Liver (tissue), 9 donors: Measurements from ENCODE around the gene GPR176. TPM values are rescaled to one million over a fixed set of nuclear protein-coding genes. Genes with fewer than 3 reads are reported as not detected.

Experiments used
- DNase-seq: peaks from one replicate; pipeline ENCODE4 v3.0.0-alpha.2; 2017; ENCODE audit warnings: low spot score
- H3K27ac ChIP-seq, 2 donors: one replicate each; pipeline ENCODE4 v1.7.0; 2013; ENCODE audit warnings: inconsistent platforms in 2 of 2, low read length in 2 of 2, control low read depth in 1 of 2, low read depth in 1 of 2, mild to moderate bottlenecking in 1 of 2
- H3K27me3 ChIP-seq, 4 donors: one replicate each; pipeline versions ENCODE4 v1.6.1 to v1.7.0; 2013; ENCODE audit warnings: low read length in 3 of 4, inconsistent platforms in 1 of 4, mild to moderate bottlenecking in 1 of 4, moderate library complexity in 1 of 4; ENCODE audit not compliant: control insufficient read depth in 4 of 4, insufficient read depth in 4 of 4
- H3K36me3 ChIP-seq, 4 donors: one replicate each; pipeline versions ENCODE4 v1.6.1 to v1.7.0; 2013; ENCODE audit warnings: low read length in 3 of 4, mild to moderate bottlenecking in 3 of 4, low read depth in 1 of 4, moderate library complexity in 1 of 4; ENCODE audit not compliant: control insufficient read depth in 4 of 4, insufficient read depth in 3 of 4
- H3K4me1 ChIP-seq, 4 donors: one replicate each; pipeline versions ENCODE4 v1.6.1 to v1.7.0; 2013; ENCODE audit warnings: low read length in 3 of 4, mild to moderate bottlenecking in 3 of 4, moderate library complexity in 1 of 4; ENCODE audit not compliant: control insufficient read depth in 4 of 4, insufficient read depth in 4 of 4
- H3K4me3 ChIP-seq, 3 donors: one replicate each; pipeline versions ENCODE4 v1.6.1 to v1.7.0; 2013; ENCODE audit warnings: low read length in 3 of 3, control low read depth in 1 of 3, low read depth in 1 of 3, mild to moderate bottlenecking in 1 of 3
- H3K9ac ChIP-seq, 2 donors: one replicate each; pipeline ENCODE4 v1.7.0; 2013; ENCODE audit warnings: low read length in 2 of 2, mild to moderate bottlenecking in 2 of 2, moderate library complexity in 2 of 2, control low read depth in 1 of 2, low read depth in 1 of 2
- H3K9me3 ChIP-seq, 4 donors: one replicate each; pipeline versions ENCODE4 v1.6.1 to v1.7.0; 2013; ENCODE audit warnings: low read length in 3 of 4; ENCODE audit not compliant: control insufficient read depth in 4 of 4
- ATF3 ChIP-seq: IDR thresholded peaks from 2 replicates; pipeline ENCODE4 v1.6.1; 2016; ENCODE audit warnings: antibody characterized with exemption
- CTCF ChIP-seq: fragments of 150-350 bp; IDR thresholded peaks from 2 replicates; pipeline ENCODE4 v1.5.1; 2017; ENCODE audit warnings: improper control_type of control experiment, low read depth, low read length; ENCODE audit not compliant: missing input control
- FOXA1 ChIP-seq: IDR thresholded peaks from 2 replicates; pipeline ENCODE4 v1.6.1; 2016; ENCODE audit warnings: antibody characterized with exemption
- FOXA2 ChIP-seq: IDR thresholded peaks from 2 replicates; pipeline ENCODE4 v1.6.1; 2016; ENCODE audit warnings: antibody characterized with exemption
- GABPA ChIP-seq, 2 donors: IDR thresholded peaks in 1 of 2; conservative IDR thresholded peaks in 1 of 2; 2 replicates each; pipeline ENCODE4 v1.6.1; 2016; ENCODE audit warnings: antibody characterized with exemption in 2 of 2, mild to moderate bottlenecking in 1 of 2, moderate library complexity in 1 of 2
- HNF4A ChIP-seq, 2 donors: conservative IDR thresholded peaks; 2 replicates each; pipeline ENCODE4 v1.6.1; 2016; ENCODE audit warnings: antibody characterized with exemption in 2 of 2, mild to moderate bottlenecking in 2 of 2
- HNF4G ChIP-seq: IDR thresholded peaks from 2 replicates; pipeline ENCODE4 v1.6.1; 2016; ENCODE audit warnings: antibody characterized with exemption
- JUND ChIP-seq, 2 donors: IDR thresholded peaks; 2 replicates each; pipeline ENCODE4 v1.6.1; 2016; ENCODE audit warnings: antibody characterized with exemption in 2 of 2
- MAX ChIP-seq: IDR thresholded peaks from 2 replicates; pipeline ENCODE4 v1.6.1; 2016; ENCODE audit warnings: antibody characterized with exemption
- RAD21 ChIP-seq, 2 donors: IDR thresholded peaks; 2 replicates each; pipeline ENCODE4 v1.6.1; 2016; ENCODE audit warnings: antibody characterized with exemption in 2 of 2, mild to moderate bottlenecking in 2 of 2
- REST ChIP-seq: IDR thresholded peaks from 2 replicates; pipeline ENCODE4 v1.6.1; 2016; ENCODE audit warnings: antibody characterized with exemption, mild to moderate bottlenecking
- RXRA ChIP-seq, 2 donors: IDR thresholded peaks; 2 replicates each; pipeline ENCODE4 v1.6.1; 2017 to 2018; ENCODE audit warnings: antibody characterized with exemption in 2 of 2, mild to moderate bottlenecking in 1 of 2
- SP1 ChIP-seq: IDR thresholded peaks from 2 replicates; pipeline ENCODE4 v1.6.1; 2018; ENCODE audit warnings: antibody characterized with exemption, mild to moderate bottlenecking
- TAF1 ChIP-seq: conservative IDR thresholded peaks from 2 replicates; pipeline ENCODE4 v1.6.1; 2016; ENCODE audit warnings: antibody characterized with exemption, mild to moderate bottlenecking
- YY1 ChIP-seq: IDR thresholded peaks from 2 replicates; pipeline ENCODE4 v1.6.1; 2016; ENCODE audit warnings: antibody characterized with exemption, mild to moderate bottlenecking
- ZBTB33 ChIP-seq: IDR thresholded peaks from 2 replicates; pipeline ENCODE4 v1.6.1; 2016; ENCODE audit warnings: antibody characterized with exemption
- WGBS: extraction: QIAGEN DNeasy Blood & Tissue Kit; methylation state at CpG from one replicate; pipeline ENCODE4 v1.1.7; 2013; 5-methylcytosine and 5-hydroxymethylcytosine counted together
- polyA plus RNA-seq, 2 donors: library from polyadenylated mRNA; stranded (reverse) in 1 of 2; unstranded in 1 of 2; fragments of 200-250 nt in 1 of 2; fragments of >200 nt in 1 of 2; fragmentation: Nextera tagmentation in 1 of 2; extraction: Ambion mirVana in 1 of 2; gene quantifications; one replicate each; pipeline versions ENCODE4 v1.2.1 to v1.2.3, GENCODE V29; 2013 to 2015
- total RNA-seq, 2 donors: library from RNA; depleted of rRNA; stranded (reverse); fragments of >200 nt; gene quantifications; one replicate each; pipeline ENCODE4 v1.2.3, GENCODE V29; 2014
- donor health status: healthy.
- donor health status: healthy.
- donor health status: healthy.
- donor health status: healthy.
- donor health status: healthy.

GPR176 gene
- total and polyA plus RNA-seq, 4 donors: 0.44 to 1.7 (median 1.4) TPM

- 81% methylated on average over 2 of the region's 2 CpGs for WGBS
- peaks cover 0 to 7% (median 4%) of the 10 kb centered on the region in 4 donors for H3K4me1 ChIP-seq
- TF ChIP-seq YY1 (no peak), FOXA1 (no peak), GABPA (IDR thresholded peaks at IDR 0.05 in 1 of 2, conservative IDR thresholded peaks at IDR 0.05 in 1 of 2) (no peak)
- no peak overlapping the region for H3K4me3 ChIP-seq
- H3K27me3 ChIP-seq: no peaks in the 10 kb centered on the region
- H3K27ac ChIP-seq: no peak overlapping the region
- no peaks in the 10 kb centered on the region for H3K9me3 ChIP-seq
- H3K9ac ChIP-seq: no peak overlapping the region
- no peak for DNase-seq
- H3K36me3 ChIP-seq: no peaks in the 10 kb centered on the region
Measured at GRCh38 chr15:39914977-39915376, 5.1 kb downstream of the GPR176 start.

- Histone ChIP-seq H3K27me3 (no peaks in the 10 kb centered on the region), H3K36me3 (no peaks in the 10 kb centered on the region), H3K9ac (no peak overlapping the region), H3K4me3 (no peak overlapping the region), H3K4me1 (no peaks in the 10 kb centered on the region), H3K27ac (no peak overlapping the region), H3K9me3 (no peaks in the 10 kb centered on the region)
- 90% methylated on average over 5 of the region's 5 CpGs for WGBS
- DNase-seq: no peak
- TF ChIP-seq HNF4A (conservative IDR thresholded peaks at IDR 0.05): no peak
- no peak for TF ChIP-seq CTCF
- no peak for TF ChIP-seq SP1
- no peak for TF ChIP-seq RXRA (IDR thresholded peaks at IDR 0.05)
- no peak for TF ChIP-seq JUND (IDR thresholded peaks at IDR 0.05)
- no peak for TF ChIP-seq ATF3
- TF ChIP-seq RAD21 (IDR thresholded peaks at IDR 0.05): no peak
- TF ChIP-seq GABPA (IDR thresholded peaks at IDR 0.05 in 1 of 2, conservative IDR thresholded peaks at IDR 0.05 in 1 of 2): no peak
- no peak for TF ChIP-seq MAX
- TF ChIP-seq TAF1: no peak
- TF ChIP-seq YY1: no peak
- no peak for TF ChIP-seq HNF4G
- TF ChIP-seq FOXA1: no peak
- no peak for TF ChIP-seq FOXA2
Measured at GRCh38 chr15:39909007-39909406, 11.1 kb downstream of the GPR176 start.

GRCh38 chr15:39908186-39908585 lies 11.9 kb downstream of the GPR176 start:
- H3K9me3 ChIP-seq: no peaks in the 10 kb centered on the region
- no peaks in the 10 kb centered on the region for H3K4me1 ChIP-seq
- H3K27ac ChIP-seq: no peak overlapping the region
- no peak overlapping the region for H3K4me3 ChIP-seq
- WGBS: 65% methylated on average over 1 of the region's 1 CpG
- DNase-seq: no peak
- no peak overlapping the region for H3K9ac ChIP-seq
- H3K27me3 ChIP-seq: no peaks in the 10 kb centered on the region
- H3K36me3 ChIP-seq: no peaks in the 10 kb centered on the region
- no peak for TF ChIP-seq ATF3
- TF ChIP-seq JUND (IDR thresholded peaks at IDR 0.05): no peak
- TF ChIP-seq HNF4A (conservative IDR thresholded peaks at IDR 0.05): no peak
- TF ChIP-seq RAD21 (IDR thresholded peaks at IDR 0.05): no peak
- no peak for TF ChIP-seq REST
- TF ChIP-seq CTCF: no peak
- no peak for TF ChIP-seq RXRA (IDR thresholded peaks at IDR 0.05)
- no peak for TF ChIP-seq GABPA (IDR thresholded peaks at IDR 0.05 in 1 of 2, conservative IDR thresholded peaks at IDR 0.05 in 1 of 2)
- TF ChIP-seq FOXA1: no peak
- no peak for TF ChIP-seq HNF4G
- no peak for TF ChIP-seq ZBTB33
- TF ChIP-seq MAX: no peak
- TF ChIP-seq FOXA2: no peak
- no peak for TF ChIP-seq YY1
